Heart right ventricle (tissue), 16 donors: ENCODE results near the gene RNF144A. TPM values are rescaled to one million over a fixed set of nuclear protein-coding genes. Genes with fewer than 3 reads are reported as not detected.
A peak's percentile ranks its signal among the peaks of the same experiment; 100 is the strongest.

ENCODE experiments used
- ATAC-seq, 8 donors: fragments of 200-7000 bp; cut with Tn5 transposase; one replicate each; pipeline ENCODE4 v1.9.1; 2020; ENCODE audit warnings: mild to moderate bottlenecking in 8 of 8, moderate library complexity in 8 of 8, moderate number of reproducible peaks in 1 of 8
- DNase-seq, 2 donors: peaks; one replicate each; pipeline ENCODE4 v3.0.0-alpha.2; 2020
- H3K27ac ChIP-seq, 10 donors: fragments of 200-600 bp; sonication (generic) in 2 of 10; one replicate each; pipeline versions ENCODE4 v1.5.0 to v1.8.0; 2020 to 2022; ENCODE audit warnings: mild to moderate bottlenecking in 3 of 10
- H3K27me3 ChIP-seq, 7 donors: fragments of 200-600 bp; one replicate each; pipeline ENCODE4 v1.8.0; 2021 to 2022; ENCODE audit warnings: mild to moderate bottlenecking in 2 of 7
- H3K36me3 ChIP-seq, 9 donors: fragments of 200-600 bp; sonication (generic) in 1 of 9; one replicate each; pipeline versions ENCODE4 v1.5.0 to v1.8.0; 2020 to 2022; ENCODE audit warnings: mild to moderate bottlenecking in 2 of 9
- H3K4me1 ChIP-seq, 9 donors: fragments of 200-600 bp; sonication (generic) in 1 of 9; one replicate each; pipeline versions ENCODE4 v1.5.0 to v1.8.0; 2020 to 2022; ENCODE audit warnings: mild to moderate bottlenecking in 4 of 9
- H3K4me3 ChIP-seq, 10 donors: fragments of 200-600 bp; sonication (generic) in 2 of 10; one replicate each; pipeline versions ENCODE4 v1.5.0 to v1.8.0; 2020 to 2022; ENCODE audit warnings: mild to moderate bottlenecking in 7 of 10, moderate library complexity in 2 of 10
- H3K9me3 ChIP-seq, 11 donors: fragments of 200-600 bp in 10 of 11; sonication (generic) in 2 of 11; one replicate each; pipeline versions ENCODE4 v1.5.0 to v1.8.0; 2013 to 2022; ENCODE audit warnings: mild to moderate bottlenecking in 2 of 11, control low read depth in 1 of 11, moderate library complexity in 1 of 11
- CTCF ChIP-seq, 9 donors: fragments of 200-600 bp; sonication (generic) in 2 of 9; IDR thresholded peaks; one replicate each; pipeline versions ENCODE4 v1.5.0 to v1.8.0; 2021 to 2022; ENCODE audit warnings: antibody characterized with exemption in 9 of 9, mild to moderate bottlenecking in 5 of 9, moderate library complexity in 1 of 9
- WGBS, 2 donors: extraction: QIAGEN DNeasy Blood & Tissue Kit; methylation state at CpG; one replicate each; pipeline ENCODE4 v1.1.7; 2013; ENCODE audit warnings: inconsistent platforms in 1 of 2; 5-methylcytosine and 5-hydroxymethylcytosine counted together
- intact Hi-C, 10 donors: fragments of 100-400 bp; cut with DNase I; formaldehyde crosslinking; loops; one replicate each; pipeline versions ENCODE4 v1.11.1 to v1.14.2; 2022
- polyA plus RNA-seq, 2 donors: library from polyadenylated mRNA; stranded (reverse); fragments of 200-250 nt; gene quantifications; one replicate each; pipeline ENCODE4 v1.2.3, GENCODE V29; 2013
- total RNA-seq, 10 donors: library from RNA; stranded (reverse); fragmentation: NEBNext Ultra II Directional in 3 of 10; extraction: Animal tissue kit (Norgen Biotek cat#: 25700) in 3 of 10; gene quantifications; one replicate each; pipeline versions ENCODE4 v1.2.1 to v1.2.4, GENCODE V29; 2021 to 2023
- donor health status: Arrhythmogenic right ventricular cardiomyopathy.
- donor health status: ischemic (EF 13 %, LVEDD 7.1; RV severe dilation, severe dysfunction).
- donor health status: healthy with polysubstance abuse.
- donor health status: DM: no; HTN: yes; CAD: no.
- donor health status: DM: no; HTN: no; CAD: no.
- donor health status: ischemic (EF 25% LVEDD 6.9; RV normal size, moderate dysfunction).
- donor health status: ischemic (EF 25% LVEDD 5.7; RV mildly dilated, moderate dysfunction).
- donor health status: healthy.
- donor health status: DM: yes; HTN: yes; CAD: no.
- donor health status: Ischemic cardiomyopathy.
- donor health status: ischemic (EF 35%, LVEDD 5.7; RV mildly dilated, moderate dysfunction).
- donor health status: nonischemic (EF 11% LVEDD 7.7; RV severe dilation, severe dysfunction).
- donor health status: DM: yes; HTN: yes; CAD: no.
- donor health status: PGD.
- donor health status: ischemic (EF 29% LVEDD 5.4; RV normal size, mild dysfunction).
- donor health status: nonischemic (EF 23%, LVEDD 6.1; RV moderate dilation, normal function).

Gene RNF144A
- total and polyA plus RNA-seq, 12 donors = 3.6 to 19.7 (median 11.6) TPM

- H3K36me3 ChIP-seq = peaks cover 0 to 40% (median 17%) of the 10 kb centered on the region in 9 donors
- no peaks in the 10 kb centered on the region for H3K9me3 ChIP-seq
- peaks cover 12 to 80% (median 65%) of the 10 kb centered on the region in 9 donors for H3K4me1 ChIP-seq
- ATAC-seq (no peak), DNase-seq (no peak)
- H3K4me3 ChIP-seq = no peak overlapping the region
- WGBS, 2 donors = 67 to 91% methylated on average over 8 of the region's 8 CpGs
- no peak for TF ChIP-seq CTCF (IDR thresholded peaks at IDR 0.05)
- no peaks in the 10 kb centered on the region for H3K27me3 ChIP-seq
- no peak overlapping the region for H3K27ac ChIP-seq
- intact Hi-C loops = no loop called here
Observed at GRCh38 chr2:7020468-7020867, 103.3 kb downstream of the RNF144A start.

- intact Hi-C loops = no loop called here
- Histone ChIP-seq H3K4me3 (no peak overlapping the region), H3K4me1 (peaks cover 15 to 80% (median 65%) of the 10 kb centered on the region in 9 donors), H3K27me3 (no peaks in the 10 kb centered on the region), H3K36me3 (peaks cover 0 to 40% (median 17%) of the 10 kb centered on the region in 9 donors), H3K27ac (peak overlapping the region in 3 of 10 donors; percentile 32 to 70 (median 63)), H3K9me3 (no peaks in the 10 kb centered on the region)
- no peak for DNase-seq
- ATAC-seq = no peak
- no peak for TF ChIP-seq CTCF (IDR thresholded peaks at IDR 0.05)
- 75 to 86% methylated on average over 11 of the region's 11 CpGs for WGBS, 2 donors
Observed at GRCh38 chr2:7020939-7021470, 103.8 kb downstream of the RNF144A start.

- peaks cover 0 to 41% (median 17%) of the 10 kb centered on the region in 9 donors for H3K36me3 ChIP-seq
- H3K27me3 ChIP-seq = no peaks in the 10 kb centered on the region
- intact Hi-C loops = no loop called here
- peak overlapping the region; percentile 8 to 70 (median 50) for H3K27ac ChIP-seq
- DNase-seq = no peak
- H3K4me3 ChIP-seq = no peak overlapping the region
- TF ChIP-seq CTCF (IDR thresholded peaks at IDR 0.05) = no peak
- H3K4me1 ChIP-seq = peaks cover 12 to 80% (median 56%) of the 10 kb centered on the region in 9 donors
- H3K9me3 ChIP-seq = no peaks in the 10 kb centered on the region
- peak in 1 of 8 donors; percentile 12 for ATAC-seq
- WGBS, 2 donors = 45 to 51% methylated on average over 11 of the region's 11 CpGs
Observed at GRCh38 chr2:7022492-7023385, 105.5 kb downstream of the RNF144A start.

GRCh38 chr2:7023542-7023941 is 106.3 kb downstream of the RNF144A start:
- peak in 7 of 8 donors; percentile 30 to 73 (median 53) for ATAC-seq
- WGBS, 2 donors = 31 to 45% methylated on average over 2 of the region's 2 CpGs
- Histone ChIP-seq H3K36me3 (peaks cover 0 to 41% (median 17%) of the 10 kb centered on the region in 9 donors), H3K9me3 (no peaks in the 10 kb centered on the region), H3K4me3 (no peak overlapping the region), H3K4me1 (peaks cover 14 to 81% (median 59%) of the 10 kb centered on the region in 9 donors), H3K27ac (peak overlapping the region in 9 of 10 donors; percentile 8 to 70 (median 44)), H3K27me3 (no peaks in the 10 kb centered on the region)
- no peak for TF ChIP-seq CTCF (IDR thresholded peaks at IDR 0.05)
- DNase-seq = no peak
- intact Hi-C loops = no loop called here
